GM19240 (cell line): ENCODE measurements around the gene SIGLEC5.

Experiments
- DNase-seq: peaks from one replicate; pipeline ENCODE4 v3.0.0; 2011; ENCODE audit warnings: low spot score; ENCODE audit not compliant: insufficient read length

Gene SIGLEC5

GRCh38 chr19:51590441-51590840 lies 39.8 kb downstream of the SIGLEC5 start:
- DNase-seq: no peak

GRCh38 chr19:51589511-51589910 lies 40.7 kb downstream of the SIGLEC5 start:
- no peak for DNase-seq

GRCh38 chr19:51587264-51588191 lies 42.7 kb downstream of the SIGLEC5 start:
- DNase-seq: no peak

- DNase-seq: no peak
Observed at GRCh38 chr19:51586799-51587198, 43.4 kb downstream of the SIGLEC5 start.

GRCh38 chr19:51586103-51586728 lies 44.0 kb downstream of the SIGLEC5 start:
- DNase-seq: no peak

GRCh38 chr19:51576850-51577249 lies 53.4 kb downstream of the SIGLEC5 start:
- no peak for DNase-seq

GRCh38 chr19:51573331-51573730 lies 56.9 kb downstream of the SIGLEC5 start:
- no peak for DNase-seq

- DNase-seq: no peak
Observed at GRCh38 chr19:51572908-51573307, 57.3 kb downstream of the SIGLEC5 start.

- DNase-seq: no peak
Observed at GRCh38 chr19:51572410-51572809, 57.8 kb downstream of the SIGLEC5 start.

GRCh38 chr19:51571599-51571998 lies 58.6 kb downstream of the SIGLEC5 start:
- no peak for DNase-seq

GRCh38 chr19:51570962-51571575 lies 59.1 kb downstream of the SIGLEC5 start, which contains the start of gene ZNF175:
ZNF175 (plus strand) TSS chr19:51571283; CDS start chr19:51573330, 2,047 bp downstream.
- no peak for DNase-seq

- DNase-seq: no peak
Observed at GRCh38 chr19:51568456-51568855, 61.7 kb downstream of the SIGLEC5 start.

GRCh38 chr19:51567583-51567982 lies 62.6 kb downstream of the SIGLEC5 start:
- no peak for DNase-seq

- no peak for DNase-seq
Observed at GRCh38 chr19:51566489-51567100, 63.6 kb downstream of the SIGLEC5 start.

GRCh38 chr19:51565583-51565982 lies 64.6 kb downstream of the SIGLEC5 start:
- DNase-seq: no peak

GRCh38 chr19:51564791-51565190 lies 65.4 kb downstream of the SIGLEC5 start:
- DNase-seq: no peak
